ENCODE data around the gene AUTS2.

AUTS2 gene

DNA sequence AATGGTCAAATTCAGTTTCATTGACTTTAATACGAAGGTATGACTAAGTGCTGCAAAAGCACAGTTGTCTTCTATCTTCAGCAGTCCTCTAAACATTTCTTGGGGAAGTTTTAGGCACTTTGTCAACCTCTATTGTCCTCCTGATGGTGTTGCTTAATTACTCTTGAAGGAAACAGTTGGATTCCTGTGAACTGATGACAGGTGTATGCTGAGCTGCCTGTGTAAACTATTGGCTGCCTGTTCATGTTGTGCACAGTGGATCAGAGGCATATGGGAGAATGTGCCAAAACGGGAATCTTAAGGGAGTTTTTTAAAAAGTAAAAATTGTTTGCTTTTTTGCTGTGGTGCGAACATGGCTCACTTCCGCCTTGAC lies 221.0 kb downstream of the AUTS2 start:
- no peaks in the 10 kb centered on the region for H3K9me3 ChIP-seq (ENCODE audit: insufficient read depth, low read length)
- H3K4me3 ChIP-seq (ENCODE audit: insufficient read length, low read depth) = no peak overlapping the region
- H3K9ac ChIP-seq (ENCODE audit: insufficient read length, low read depth) = no peak overlapping the region
- H3K27me3 ChIP-seq (ENCODE audit: insufficient read depth, insufficient read length) = no peaks in the 10 kb centered on the region
- H3K36me3 ChIP-seq (ENCODE audit: insufficient read depth, insufficient read length, low read length) = no peaks in the 10 kb centered on the region
- peaks cover 3% of the 10 kb centered on the region for H3K4me1 ChIP-seq (ENCODE audit: insufficient read depth, insufficient read length)
- no peak for DNase-seq (ENCODE audit: low read depth, low spot score)
- no peak for TF ChIP-seq ZNF274 (IDR thresholded peaks at IDR 0.05; ENCODE audit: low read depth, low read length)
- no peak for TF ChIP-seq YY1 (IDR thresholded peaks at IDR 0.05; ENCODE audit: insufficient read depth, insufficient read length)
- no peak for TF ChIP-seq SUZ12 (IDR thresholded peaks at IDR 0.05; ENCODE audit: extremely low read depth, insufficient read depth, insufficient read length)

DNA sequence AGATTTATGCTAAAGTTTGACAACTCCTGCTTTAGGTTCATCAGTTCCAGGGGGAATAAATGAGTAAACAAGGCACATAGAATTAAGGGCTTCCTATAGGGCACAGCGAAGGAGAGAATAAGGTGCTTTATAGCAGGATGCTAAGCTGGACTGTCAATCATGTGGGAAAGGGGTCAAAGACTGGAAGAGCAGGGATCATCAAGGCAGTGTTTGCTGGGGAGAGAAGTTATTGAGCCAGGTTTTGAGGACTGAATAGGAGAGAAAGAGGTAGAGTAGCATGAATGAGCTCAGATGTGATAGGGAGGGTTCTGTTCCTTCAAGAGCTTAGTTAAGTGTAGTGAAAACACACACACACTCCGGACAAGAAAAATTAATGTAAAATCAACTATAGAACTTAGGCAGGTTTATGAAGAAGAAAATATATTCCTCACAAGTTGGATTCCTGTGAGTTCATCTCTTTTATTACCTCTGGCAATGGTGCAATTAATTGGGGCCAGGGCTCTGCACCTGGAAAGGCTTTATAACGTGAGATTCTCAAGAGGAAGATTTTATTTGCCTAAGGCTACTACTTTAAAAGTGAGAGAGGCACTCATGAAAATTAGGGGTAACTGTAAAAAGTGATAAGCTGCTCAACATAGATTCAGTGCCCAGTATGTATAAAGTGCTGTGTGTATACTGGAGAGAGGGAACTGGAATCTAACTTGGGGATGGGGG lies 222.4 kb downstream of the AUTS2 start:
- Histone ChIP-seq H3K9ac (ENCODE audit: insufficient read length, low read depth) (no peak overlapping the region), H3K9me3 (ENCODE audit: insufficient read depth, low read length) (no peaks in the 10 kb centered on the region), H3K4me3 (ENCODE audit: insufficient read length, low read depth) (no peak overlapping the region), H3K36me3 (ENCODE audit: insufficient read depth, insufficient read length, low read length) (no peaks in the 10 kb centered on the region), H3K27me3 (ENCODE audit: insufficient read depth, insufficient read length) (no peaks in the 10 kb centered on the region), H3K4me1 (ENCODE audit: insufficient read depth, insufficient read length) (no peaks in the 10 kb centered on the region)
- TF ChIP-seq YY1 (IDR thresholded peaks at IDR 0.05; ENCODE audit: insufficient read depth, insufficient read length) = no peak
- DNase-seq (ENCODE audit: low read depth, low spot score) = no peak

DNA sequence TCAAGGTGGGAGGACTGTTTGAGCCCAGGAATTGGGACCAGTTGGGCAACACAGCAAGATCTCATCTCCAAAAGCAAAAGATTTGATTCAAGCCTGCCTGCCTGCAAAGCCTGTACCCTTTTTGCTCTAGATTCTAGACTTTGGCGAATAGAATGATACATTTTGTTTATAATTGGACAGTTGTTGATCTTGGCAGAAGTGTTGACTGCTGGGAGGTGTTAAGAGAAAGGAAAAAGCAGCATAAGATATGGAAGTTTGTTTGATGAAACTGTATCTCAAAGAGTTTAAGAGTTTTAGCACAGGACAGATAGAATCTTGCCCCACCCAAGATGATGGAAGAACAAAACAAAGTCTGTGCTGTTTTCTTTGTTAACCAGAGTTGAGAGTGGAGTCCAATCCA lies 224.1 kb downstream of the AUTS2 start:
- TF ChIP-seq ZNF274 (IDR thresholded peaks at IDR 0.05; ENCODE audit: low read depth, low read length) (no peak), SUZ12 (IDR thresholded peaks at IDR 0.05; ENCODE audit: extremely low read depth, insufficient read depth, insufficient read length) (no peak), YY1 (IDR thresholded peaks at IDR 0.05; ENCODE audit: insufficient read depth, insufficient read length) (no peak)
- no peak for DNase-seq (ENCODE audit: low read depth, low spot score)
- H3K9ac ChIP-seq (ENCODE audit: insufficient read length, low read depth) = no peak overlapping the region
- H3K4me3 ChIP-seq (ENCODE audit: insufficient read length, low read depth) = no peak overlapping the region
- H3K9me3 ChIP-seq (ENCODE audit: insufficient read depth, low read length) = no peaks in the 10 kb centered on the region
- H3K36me3 ChIP-seq (ENCODE audit: insufficient read depth, insufficient read length, low read length) = no peaks in the 10 kb centered on the region
- no peaks in the 10 kb centered on the region for H3K4me1 ChIP-seq (ENCODE audit: insufficient read depth, insufficient read length)
- H3K27me3 ChIP-seq (ENCODE audit: insufficient read depth, insufficient read length) = no peaks in the 10 kb centered on the region

DNA sequence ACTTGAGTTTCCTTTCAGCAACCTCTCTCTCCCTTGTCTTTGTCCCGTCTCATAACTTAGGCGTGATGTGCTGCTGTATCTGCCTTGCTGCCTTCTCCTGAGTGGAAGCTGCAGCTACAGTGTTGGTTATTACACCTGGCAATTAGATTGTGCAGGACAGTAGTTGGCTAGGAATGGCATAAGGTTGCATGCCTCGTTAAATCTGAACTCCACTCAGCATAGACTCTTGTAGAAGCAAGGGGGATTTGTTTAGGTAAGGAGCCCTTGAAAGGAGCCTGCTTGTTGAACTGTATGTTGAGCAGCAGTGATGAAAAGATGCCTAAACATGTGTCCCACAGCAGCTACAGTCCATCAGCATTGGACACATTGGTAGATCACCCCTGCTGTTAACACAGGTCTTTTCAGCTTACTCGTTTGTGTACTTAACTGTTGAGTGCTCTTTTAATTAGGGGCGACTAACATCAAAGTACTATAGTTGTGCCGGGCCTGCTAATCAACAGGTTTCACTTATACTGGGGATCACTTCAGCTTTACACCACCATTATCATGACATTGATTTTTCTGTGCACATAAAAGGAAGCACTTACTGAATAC lies 225.0 kb downstream of the AUTS2 start:
- H3K4me1 ChIP-seq (ENCODE audit: insufficient read depth, insufficient read length) = no peaks in the 10 kb centered on the region
- TF ChIP-seq SUZ12 (IDR thresholded peaks at IDR 0.05; ENCODE audit: extremely low read depth, insufficient read depth, insufficient read length) (no peak), YY1 (IDR thresholded peaks at IDR 0.05; ENCODE audit: insufficient read depth, insufficient read length) (no peak), ZNF274 (IDR thresholded peaks at IDR 0.05; ENCODE audit: low read depth, low read length) (no peak)
- no peak overlapping the region for H3K4me3 ChIP-seq (ENCODE audit: insufficient read length, low read depth)
- no peaks in the 10 kb centered on the region for H3K27me3 ChIP-seq (ENCODE audit: insufficient read depth, insufficient read length)
- no peak for DNase-seq (ENCODE audit: low read depth, low spot score)
- H3K9ac ChIP-seq (ENCODE audit: insufficient read length, low read depth) = no peak overlapping the region
- no peaks in the 10 kb centered on the region for H3K9me3 ChIP-seq (ENCODE audit: insufficient read depth, low read length)
- no peaks in the 10 kb centered on the region for H3K36me3 ChIP-seq (ENCODE audit: insufficient read depth, insufficient read length, low read length)

DNA sequence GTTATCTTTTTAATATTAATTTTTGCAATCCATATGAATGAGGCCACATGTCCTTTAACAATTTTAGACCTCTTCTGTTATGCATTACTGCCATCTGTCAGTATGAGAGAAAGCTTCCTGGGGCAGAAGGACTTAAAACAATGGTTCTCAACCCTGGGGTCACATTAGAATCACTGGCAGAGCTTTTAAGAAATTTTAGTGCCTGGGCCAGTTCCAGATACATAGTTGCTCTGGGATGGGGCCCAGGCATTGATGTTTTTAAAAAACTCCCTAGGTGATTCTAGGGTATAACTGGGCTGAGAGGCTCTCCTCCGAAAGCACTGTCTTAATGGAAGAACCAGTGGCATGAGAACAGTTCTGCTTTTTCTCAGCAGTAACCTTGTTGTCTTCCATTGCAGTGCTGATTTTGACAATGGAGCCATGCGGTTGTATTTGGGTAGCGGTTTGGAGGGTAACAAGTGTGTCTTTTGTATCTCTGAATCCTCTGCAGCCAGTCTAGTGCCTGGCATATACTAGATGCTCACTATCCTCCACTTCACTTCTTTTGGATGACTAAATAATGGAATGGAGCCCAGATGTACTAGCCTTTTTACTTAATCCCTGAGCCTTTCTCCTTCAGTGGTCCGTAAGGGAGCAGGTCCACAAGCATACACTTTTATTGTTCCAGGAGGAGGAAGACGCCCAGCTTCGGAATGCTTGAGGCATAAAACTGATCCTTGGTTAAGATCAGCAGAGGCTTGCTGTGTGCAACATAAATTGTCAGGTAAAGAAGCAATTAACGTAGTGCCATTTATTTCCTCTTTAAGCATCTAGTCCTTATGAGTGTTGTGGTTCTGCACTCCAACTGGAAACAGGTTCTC lies 227.1 kb downstream of the AUTS2 start:
- no peak for DNase-seq (ENCODE audit: low read depth, low spot score)
- no peaks in the 10 kb centered on the region for H3K27me3 ChIP-seq (ENCODE audit: insufficient read depth, insufficient read length)
- H3K4me1 ChIP-seq (ENCODE audit: insufficient read depth, insufficient read length) = no peaks in the 10 kb centered on the region
- TF ChIP-seq ZNF274 (IDR thresholded peaks at IDR 0.05; ENCODE audit: low read depth, low read length) (no peak), SUZ12 (IDR thresholded peaks at IDR 0.05; ENCODE audit: extremely low read depth, insufficient read depth, insufficient read length) (no peak), YY1 (IDR thresholded peaks at IDR 0.05; ENCODE audit: insufficient read depth, insufficient read length) (no peak)
- no peak overlapping the region for H3K9ac ChIP-seq (ENCODE audit: insufficient read length, low read depth)
- no peaks in the 10 kb centered on the region for H3K36me3 ChIP-seq (ENCODE audit: insufficient read depth, insufficient read length, low read length)
- H3K4me3 ChIP-seq (ENCODE audit: insufficient read length, low read depth) = no peak overlapping the region
- H3K9me3 ChIP-seq (ENCODE audit: insufficient read depth, low read length) = no peaks in the 10 kb centered on the region

DNA sequence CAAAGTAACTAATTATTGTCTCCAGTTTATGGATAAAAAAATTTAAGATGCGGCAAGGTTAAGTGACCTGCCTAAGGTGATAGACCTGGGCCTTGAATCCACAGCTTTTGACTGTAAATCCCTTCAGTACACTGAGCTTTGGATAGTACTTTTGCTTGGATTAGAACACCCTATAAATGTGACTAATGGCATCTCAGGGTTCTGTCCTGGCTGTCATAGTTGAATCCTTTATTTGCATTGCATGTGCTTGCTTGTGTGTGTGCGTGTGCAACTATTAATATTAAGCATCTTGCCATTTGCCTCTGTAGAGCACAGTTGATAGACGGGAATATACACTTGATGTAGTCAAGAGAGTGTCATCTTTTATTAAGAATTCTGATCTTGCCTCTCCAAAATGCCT lies 228.0 kb downstream of the AUTS2 start:
- no peaks in the 10 kb centered on the region for H3K36me3 ChIP-seq (ENCODE audit: insufficient read depth, insufficient read length, low read length)
- H3K27me3 ChIP-seq (ENCODE audit: insufficient read depth, insufficient read length) = no peaks in the 10 kb centered on the region
- no peak overlapping the region for H3K4me3 ChIP-seq (ENCODE audit: insufficient read length, low read depth)
- DNase-seq (ENCODE audit: low read depth, low spot score) = no peak
- TF ChIP-seq ZNF274 (IDR thresholded peaks at IDR 0.05; ENCODE audit: low read depth, low read length) = no peak
- TF ChIP-seq YY1 (IDR thresholded peaks at IDR 0.05; ENCODE audit: insufficient read depth, insufficient read length) = no peak
- TF ChIP-seq SUZ12 (IDR thresholded peaks at IDR 0.05; ENCODE audit: extremely low read depth, insufficient read depth, insufficient read length) = no peak
- no peak overlapping the region for H3K9ac ChIP-seq (ENCODE audit: insufficient read length, low read depth)
- H3K4me1 ChIP-seq (ENCODE audit: insufficient read depth, insufficient read length) = no peaks in the 10 kb centered on the region
- H3K9me3 ChIP-seq (ENCODE audit: insufficient read depth, low read length) = no peaks in the 10 kb centered on the region

DNA sequence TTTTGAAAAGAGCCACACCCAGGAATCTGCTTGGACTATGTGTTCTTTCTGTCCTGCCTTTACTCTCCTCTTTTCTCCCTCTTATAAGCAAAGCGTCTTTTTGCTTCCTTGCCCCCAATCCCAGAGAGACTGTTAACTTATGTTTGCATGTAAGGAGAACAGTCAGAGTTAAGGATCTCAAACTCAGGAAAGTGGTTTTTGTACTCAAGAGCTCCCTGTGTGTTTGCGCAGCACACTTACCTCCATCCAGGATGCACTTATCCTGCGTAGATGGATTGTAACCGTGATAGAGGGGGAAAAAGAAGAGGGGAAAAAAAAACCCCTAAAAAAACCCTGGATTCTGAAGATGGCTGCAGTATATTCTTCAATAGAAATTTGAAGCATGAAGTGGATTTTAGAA lies 228.9 kb downstream of the AUTS2 start:
- TF ChIP-seq YY1 (IDR thresholded peaks at IDR 0.05; ENCODE audit: insufficient read depth, insufficient read length) (no peak), ZNF274 (IDR thresholded peaks at IDR 0.05; ENCODE audit: low read depth, low read length) (no peak), SUZ12 (IDR thresholded peaks at IDR 0.05; ENCODE audit: extremely low read depth, insufficient read depth, insufficient read length) (no peak)
- Histone ChIP-seq H3K9me3 (ENCODE audit: insufficient read depth, low read length) (no peaks in the 10 kb centered on the region), H3K36me3 (ENCODE audit: insufficient read depth, insufficient read length, low read length) (no peaks in the 10 kb centered on the region), H3K9ac (ENCODE audit: insufficient read length, low read depth) (no peak overlapping the region), H3K4me3 (ENCODE audit: insufficient read length, low read depth) (no peak overlapping the region), H3K27me3 (ENCODE audit: insufficient read depth, insufficient read length) (no peaks in the 10 kb centered on the region), H3K4me1 (ENCODE audit: insufficient read depth, insufficient read length) (no peaks in the 10 kb centered on the region)
- DNase-seq (ENCODE audit: low read depth, low spot score) = no peak
